Measurements from ENCODE around the gene RPL11. TPM values are rescaled to one million over a fixed set of nuclear protein-coding genes. Genes with fewer than 3 reads are reported as not detected.
A peak's percentile ranks its signal among the peaks of the same experiment; 100 is the strongest.

Gene RPL11
- total and polyA plus RNA-seq, 2 of the 8 experiments (the other 6 are each of a cell fraction or from before 2014, with no cell fraction given) = 1,192 to 1,426 TPM

- TF ChIP-seq HDAC2 (IDR thresholded peaks at IDR 0.05; ENCODE audit: borderline replicate concordance in 1 of 2, low read depth in 2 of 2, low read length in 2 of 2) (peak in 1 of 2 experiments; percentile 84; a peak in 1 of 4 replicates), RFX5 (IDR thresholded peaks at IDR 0.05; ENCODE audit: borderline replicate concordance, low read depth, low read length) (no peak), RBBP5 (IDR thresholded peaks at IDR 0.05; ENCODE audit: borderline replicate concordance, low read depth, low read length) (peak; percentile 47; the same call in 1 of the 2 replicates), TAF7 (optimal IDR thresholded peaks at IDR 0.05; ENCODE audit: borderline replicate concordance, low read depth, low read length) (peak; percentile 34), CBX8 (IDR thresholded peaks at IDR 0.05; ENCODE audit: borderline replicate concordance, low read depth, low read length) (no peak), PHF8 (conservative IDR thresholded peaks at IDR 0.05; ENCODE audit: low read depth, low read length) (peak; percentile 84), MAX (IDR thresholded peaks at IDR 0.05) (peak; percentile 37; the same call in 1 of the 2 replicates), CBX5 (IDR thresholded peaks at IDR 0.05; ENCODE audit: low read depth, low read length) (no peak), ATF2 (IDR thresholded peaks at IDR 0.05; ENCODE audit: low read length) (no peak), POLR2AphosphoS5 (IDR thresholded peaks at IDR 0.05; ENCODE audit: low read depth, low read length) (peak; percentile 63; the same call in 1 of the 2 replicates), KDM4A (IDR thresholded peaks at IDR 0.05; ENCODE audit: low read depth, low read length, severe bottlenecking) (no peak)
Measured at GRCh38 chr1:23743287-23744152, 51.9 kb downstream of the RPL11 start, which contains the start of gene ELOA (continued).

All from H1 (cell line).